PC-9 (cell line): ENCODE results near the gene FAM13C. TPM values are rescaled to one million over a fixed set of nuclear protein-coding genes. Genes with fewer than 3 reads are reported as not detected.

Experiments used
- BruUV-seq: library from RNA; stranded (reverse); fragments of 400-500 nt; replicated peaks from 2 replicates; lab custom pipeline; 2021; lab: Mats Ljungman, UMichigan
- CTCF ChIA-PET: fragments of 300-600 bp; sonication (Branson Sonifier 250); formaldehyde crosslinking; loops from one replicate; lab custom pipeline; 2022; ENCODE audit warnings: antibody characterized with exemption; lab: Charles Lee
- POLR2A ChIA-PET: fragments of 300-600 bp; sonication (Branson Sonifier 250); formaldehyde crosslinking; loops from one replicate; lab custom pipeline; 2022; ENCODE audit warnings: antibody characterized with exemption; ENCODE audit not compliant: unreplicated experiment; lab: Charles Lee
- DNase-seq, 2 experiments: peaks; one replicate each; pipeline versions ENCODE4 v3.0.0 to v3.0.0-alpha.2; 2015 to 2022; ENCODE audit warnings: mixed read lengths in 1 of 2
- H2AFZ ChIP-seq: fragments of 200-600 bp; sonication (generic); 2 replicates; pipeline ENCODE4 v1.8.1; 2017; ENCODE audit warnings: antibody characterized with exemption
- H3F3A ChIP-seq: fragments of 200-600 bp; sonication (generic); 2 replicates; pipeline ENCODE4 v1.8.1; 2017; ENCODE audit warnings: antibody characterized with exemption, mild to moderate bottlenecking, low read depth; ENCODE audit not compliant: insufficient read depth
- H3K27ac ChIP-seq: fragments of 200-600 bp; sonication (generic); 2 replicates; pipeline ENCODE4 v1.6.1; 2016; ENCODE audit warnings: mixed run types
- H3K27me3 ChIP-seq: fragments of 200-600 bp; sonication (generic); 2 replicates; pipeline ENCODE4 v1.6.1; 2016; ENCODE audit warnings: low read depth, mixed run types; ENCODE audit not compliant: insufficient read depth
- H3K36me3 ChIP-seq: fragments of 200-600 bp; sonication (generic); 2 replicates; pipeline ENCODE4 v1.6.1; 2016; ENCODE audit warnings: low read depth, mixed run types
- H3K4me1 ChIP-seq: fragments of 200-600 bp; sonication (generic); replicated peaks from 2 replicates; pipeline ENCODE4 v1.6.1; 2016; ENCODE audit warnings: mixed run types; ENCODE audit not compliant: insufficient read depth
- H3K4me2 ChIP-seq: fragments of 200-600 bp; sonication (generic); 2 replicates; pipeline ENCODE4 v1.6.1; 2017; ENCODE audit warnings: mixed run types
- H3K4me3 ChIP-seq: fragments of 200-600 bp; sonication (generic); 2 replicates; pipeline ENCODE4 v1.6.1; 2016; ENCODE audit warnings: mixed run types
- H3K79me2 ChIP-seq: fragments of 200-600 bp; sonication (generic); 2 replicates; pipeline ENCODE4 v1.6.1; 2017; ENCODE audit warnings: low read depth, mixed run types
- H3K9me2 ChIP-seq: fragments of 200-600 bp; sonication (generic); 2 replicates; pipeline ENCODE4 v1.8.1; 2017; ENCODE audit warnings: mild to moderate bottlenecking; ENCODE audit not compliant: insufficient read depth
- H3K9me3 ChIP-seq: fragments of 200-600 bp; sonication (generic); 2 replicates; pipeline ENCODE4 v1.8.1; 2016; ENCODE audit warnings: low read depth; ENCODE audit not compliant: insufficient read depth
- H4K20me1 ChIP-seq: fragments of 200-600 bp; sonication (generic); 2 replicates; pipeline ENCODE4 v1.8.1; 2017; ENCODE audit not compliant: insufficient read depth
- EZH2 ChIP-seq: fragments of 200-600 bp; sonication (generic); IDR thresholded peaks from 2 replicates; pipeline ENCODE4 v1.8.0; 2017; ENCODE audit warnings: antibody characterized with exemption, low read depth
- intact Hi-C: fragments of 100-400 bp; cut with micrococcal nuclease; formaldehyde crosslinking; loops from one replicate; pipeline ENCODE4 v1.10.0; 2022; ENCODE audit not compliant: unreplicated experiment
- total RNA-seq: library from RNA; stranded (reverse); gene quantifications from 2 replicates; pipeline ENCODE4 v1.2.3, GENCODE V29; 2021
- TF ChIP-seq, protein P1 (sequence below): fragments of 200-600 bp; sonication (generic); conservative IDR thresholded peaks from 2 replicates; pipeline ENCODE4 v1.6.1; 2017; ENCODE audit warnings: mixed run types, antibody characterized with exemption, mild to moderate bottlenecking, moderate library complexity

The FAM13C gene
- total RNA-seq, 1 experiment from 2014 or later, result not detected

DNA sequence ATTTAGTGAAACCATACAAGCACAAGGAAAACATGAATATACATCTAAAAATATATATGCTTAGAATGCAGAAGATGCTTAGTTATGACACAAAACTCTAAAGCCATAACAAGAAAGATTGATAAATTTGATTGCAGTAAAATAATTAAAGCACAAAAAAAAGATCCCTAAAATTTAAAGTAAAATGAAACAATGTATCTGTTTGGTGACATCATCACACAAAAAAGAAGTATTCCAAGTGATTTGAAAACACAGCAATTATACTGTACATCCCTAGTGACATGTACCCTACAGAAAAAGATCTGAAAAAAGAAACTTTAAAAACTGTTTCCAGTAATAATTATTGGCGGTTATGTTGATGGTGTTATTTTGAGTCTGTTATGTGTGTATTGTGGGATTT, 148.2 kb downstream of the FAM13C start:
- Histone ChIP-seq H3F3A (no peaks in the 10 kb centered on the region), H3K4me1 (no peaks in the 10 kb centered on the region), H3K9me2 (no peaks in the 10 kb centered on the region), H3K4me3 (no peak overlapping the region), H3K27me3 (no peaks in the 10 kb centered on the region), H3K4me2 (no peak overlapping the region), H3K27ac (no peak overlapping the region), H2AFZ (no peak overlapping the region), H3K79me2 (no peaks in the 10 kb centered on the region), H3K9me3 (no peaks in the 10 kb centered on the region), H4K20me1 (no peaks in the 10 kb centered on the region), H3K36me3 (no peaks in the 10 kb centered on the region)
- no TSS peak for BruUV-seq
- ChIA-PET CTCF (no interaction called here), POLR2A (no interaction called here)
- TF ChIP-seq EZH2, result no peak
- TF ChIP-seq, protein P1, sequence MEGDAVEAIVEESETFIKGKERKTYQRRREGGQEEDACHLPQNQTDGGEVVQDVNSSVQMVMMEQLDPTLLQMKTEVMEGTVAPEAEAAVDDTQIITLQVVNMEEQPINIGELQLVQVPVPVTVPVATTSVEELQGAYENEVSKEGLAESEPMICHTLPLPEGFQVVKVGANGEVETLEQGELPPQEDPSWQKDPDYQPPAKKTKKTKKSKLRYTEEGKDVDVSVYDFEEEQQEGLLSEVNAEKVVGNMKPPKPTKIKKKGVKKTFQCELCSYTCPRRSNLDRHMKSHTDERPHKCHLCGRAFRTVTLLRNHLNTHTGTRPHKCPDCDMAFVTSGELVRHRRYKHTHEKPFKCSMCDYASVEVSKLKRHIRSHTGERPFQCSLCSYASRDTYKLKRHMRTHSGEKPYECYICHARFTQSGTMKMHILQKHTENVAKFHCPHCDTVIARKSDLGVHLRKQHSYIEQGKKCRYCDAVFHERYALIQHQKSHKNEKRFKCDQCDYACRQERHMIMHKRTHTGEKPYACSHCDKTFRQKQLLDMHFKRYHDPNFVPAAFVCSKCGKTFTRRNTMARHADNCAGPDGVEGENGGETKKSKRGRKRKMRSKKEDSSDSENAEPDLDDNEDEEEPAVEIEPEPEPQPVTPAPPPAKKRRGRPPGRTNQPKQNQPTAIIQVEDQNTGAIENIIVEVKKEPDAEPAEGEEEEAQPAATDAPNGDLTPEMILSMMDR, result no peak
- DNase-seq, result no peak
- intact Hi-C loops, result no loop called here

GRCh38 chr10:59212301-59212798, 150.0 kb downstream of the FAM13C start:
- DNase-seq, result no peak
- H4K20me1 ChIP-seq, result no peaks in the 10 kb centered on the region
- no peak overlapping the region for H3K27ac ChIP-seq
- no peaks in the 10 kb centered on the region for H3K27me3 ChIP-seq
- H2AFZ ChIP-seq, result no peak overlapping the region
- H3K9me2 ChIP-seq, result no peaks in the 10 kb centered on the region
- H3K4me1 ChIP-seq, result no peaks in the 10 kb centered on the region
- H3F3A ChIP-seq, result no peaks in the 10 kb centered on the region
- H3K9me3 ChIP-seq, result no peaks in the 10 kb centered on the region
- no peak for TF ChIP-seq EZH2
- TF ChIP-seq, protein P1, result no peak
- CTCF ChIA-PET, result no interaction called here
- no peak overlapping the region for H3K4me3 ChIP-seq
- H3K79me2 ChIP-seq, result no peaks in the 10 kb centered on the region
- no peaks in the 10 kb centered on the region for H3K36me3 ChIP-seq
- H3K4me2 ChIP-seq, result no peak overlapping the region
- POLR2A ChIA-PET, result no interaction called here
- BruUV-seq, result no TSS peak
- intact Hi-C loops, result no loop called here

GRCh38 chr10:59206204-59206720, 156.1 kb downstream of the FAM13C start:
- no peak for DNase-seq
- Histone ChIP-seq H3K9me3 (no peaks in the 10 kb centered on the region), H3K9me2 (no peaks in the 10 kb centered on the region), H3K27me3 (no peaks in the 10 kb centered on the region), H3K4me3 (no peak overlapping the region), H3K4me2 (no peak overlapping the region), H3K27ac (no peak overlapping the region), H4K20me1 (no peaks in the 10 kb centered on the region), H3K4me1 (no peaks in the 10 kb centered on the region), H3K36me3 (no peaks in the 10 kb centered on the region), H3F3A (no peaks in the 10 kb centered on the region), H3K79me2 (no peaks in the 10 kb centered on the region), H2AFZ (no peak overlapping the region)
- intact Hi-C loops, result no loop called here
- TF ChIP-seq, protein P1, result no peak
- TF ChIP-seq EZH2, result no peak
- no TSS peak for BruUV-seq
- CTCF ChIA-PET, result no interaction called here
- POLR2A ChIA-PET, result no interaction called here

Other genes starting within 250 kb of the FAM13C start
- gene PHYHIPL, start 185.9 kb downstream of the FAM13C start, total RNA-seq, result not detected in 2 replicates